Naive thymus-derived CD4-positive, alpha-beta T cell (primary cell): ENCODE measurements around the gene FAM117B. TPM values are rescaled to one million over a fixed set of nuclear protein-coding genes. Genes with fewer than 3 reads are reported as not detected.

ENCODE experiments used
- ATAC-seq: fragments of 150-1000 bp; cut with Tn5 transposase; 2 replicates; pipeline ENCODE4 v1.10.0; 2021; ENCODE audit warnings: mild to moderate bottlenecking, moderate library complexity
- CTCF ChIA-PET: fragments of 350-600 bp; sonication (Branson Sonifier 250); formaldehyde crosslinking; loops from one replicate; lab custom pipeline; 2021; ENCODE audit warnings: antibody characterized with exemption; lab: Charles Lee
- POLR2A ChIA-PET: fragments of 350-600 bp; sonication (Branson Sonifier 250); formaldehyde crosslinking; loops from one replicate; lab custom pipeline; 2021; ENCODE audit warnings: antibody characterized with exemption, inconsistent platforms; lab: Charles Lee
- DNase-seq, 9 donors: peaks; one replicate each; pipeline versions ENCODE4 v3.0.0 to v3.0.0-alpha.2; 2020 to 2022; ENCODE audit warnings: mixed read lengths in 1 of 9
- H3K27ac ChIP-seq: one replicate; pipeline ENCODE4 v1.7.0; 2013; ENCODE audit warnings: mild to moderate bottlenecking, low read depth, low read length, moderate library complexity
- H3K27me3 ChIP-seq, 2 donors: one replicate each; pipeline ENCODE4 v1.7.0; 2013; ENCODE audit warnings: low read length in 2 of 2, mild to moderate bottlenecking in 2 of 2, moderate library complexity in 2 of 2; ENCODE audit not compliant: control insufficient read depth in 2 of 2, insufficient read depth in 2 of 2
- H3K36me3 ChIP-seq, 3 experiments: 1 replicate in 2 of 3; 2 replicates in 1 of 3; pipeline ENCODE4 v1.7.0; 2013; ENCODE audit warnings: low read length in 3 of 3, mild to moderate bottlenecking in 3 of 3, moderate library complexity in 1 of 3; ENCODE audit not compliant: insufficient read depth in 3 of 3, control insufficient read depth in 2 of 3
- H3K4me1 ChIP-seq, 2 donors: one replicate each; pipeline ENCODE4 v1.7.0; 2013; ENCODE audit warnings: low read length in 2 of 2, mild to moderate bottlenecking in 2 of 2, moderate library complexity in 1 of 2; ENCODE audit not compliant: control insufficient read depth in 2 of 2, insufficient read depth in 2 of 2
- H3K4me3 ChIP-seq: 2 replicates; pipeline ENCODE4 v1.7.0; 2013; ENCODE audit warnings: mild to moderate bottlenecking, low read length
- H3K9me3 ChIP-seq, 3 experiments: 1 replicate in 2 of 3; 2 replicates in 1 of 3; pipeline ENCODE4 v1.7.0; 2013; ENCODE audit warnings: low read length in 3 of 3; ENCODE audit not compliant: control insufficient read depth in 2 of 3
- H3K27ac Mint-ChIP-seq, 9 donors: one replicate each; pipeline ENCODE4 v1.8.0; 2020 to 2022; ENCODE audit warnings: mixed read lengths in 9 of 9, mild to moderate bottlenecking in 8 of 9, moderate library complexity in 5 of 9, inconsistent platforms in 2 of 9
- H3K27me3 Mint-ChIP-seq, 5 donors: one replicate each; pipeline ENCODE4 v1.8.0; 2021 to 2022; ENCODE audit warnings: mixed read lengths in 5 of 5, mild to moderate bottlenecking in 1 of 5
- H3K36me3 Mint-ChIP-seq, 5 donors: one replicate each; pipeline ENCODE4 v1.8.0; 2020 to 2022; ENCODE audit warnings: mixed read lengths in 5 of 5, mild to moderate bottlenecking in 3 of 5, inconsistent platforms in 1 of 5
- H3K4me1 Mint-ChIP-seq, 7 donors: one replicate each; pipeline ENCODE4 v1.8.0; 2020 to 2022; ENCODE audit warnings: mixed read lengths in 7 of 7, mild to moderate bottlenecking in 3 of 7, inconsistent platforms in 1 of 7
- H3K4me3 Mint-ChIP-seq, 10 donors: one replicate each; pipeline ENCODE4 v1.8.0; 2020 to 2022; ENCODE audit warnings: mild to moderate bottlenecking in 10 of 10, mixed read lengths in 10 of 10, moderate library complexity in 6 of 10, inconsistent platforms in 2 of 10
- H3K9me3 Mint-ChIP-seq, 11 donors: one replicate each; pipeline ENCODE4 v1.8.0; 2020 to 2022; ENCODE audit warnings: mixed read lengths in 11 of 11, mild to moderate bottlenecking in 4 of 11, inconsistent platforms in 1 of 11, moderate library complexity in 1 of 11
- intact Hi-C, 2 donors: fragments of 100-400 bp; cut with micrococcal nuclease; formaldehyde crosslinking; loops; one replicate each; pipeline ENCODE4 v1.15.1; 2023
- polyA plus RNA-seq, 2 donors: library from polyadenylated mRNA; unstranded; fragments of 300-500 nt; fragmentation: Illumina TruSeq; gene quantifications; one replicate each; pipeline ENCODE4 v1.2.3, GENCODE V29; 2021
- total RNA-seq, 6 experiments: library from RNA in 5 of 6; stranded (reverse) in 5 of 6; gene quantifications; 1 replicate in 5 of 6; 2 replicates in 1 of 6; pipeline ENCODE4 v1.2.3 and lab custom pipeline; 2021 to 2026

FAM117B gene
- total and polyA plus RNA-seq, 7 experiments from 2014 or later, result 12.8 to 57.9 (median 46.5) TPM

- POLR2A ChIA-PET, result interaction anchor here (0.6 to 0.9 kb wide), 4 partner anchors 11 to 1628 kb away, joined by 3 to 7 read pairs (median 3); no protein-coding TSS in a partner anchor
- H3K4me1 Mint-ChIP-seq, result peaks cover 0 to 79% (median 66%) of the 10 kb centered on the region in 7 donors
- H3K4me3 ChIP-seq, result no peak overlapping the region
- H3K4me3 Mint-ChIP-seq, result no peak overlapping the region
- H3K9me3 Mint-ChIP-seq, result peaks cover 6 to 21% (median 13%) of the 10 kb centered on the region in 11 donors
- no peaks in the 10 kb centered on the region for H3K27me3 ChIP-seq
- no peak for DNase-seq
- H3K9me3 ChIP-seq, result no peaks in the 10 kb centered on the region
- intact Hi-C loops, result loop anchor here in 1 of 2 donors (2.0 kb wide), 1 partner anchor 131 kb away; no protein-coding TSS in a partner anchor
- ATAC-seq, result no peak
- peaks cover 0 to 4% (median 0%) of the 10 kb centered on the region in 3 experiments for H3K36me3 ChIP-seq
- CTCF ChIA-PET, result interaction anchor here (0.8 to 3.3 kb wide), 3 partner anchors 45 to 132 kb away, joined by 3 to 8 read pairs (median 4); no protein-coding TSS in a partner anchor
- peaks cover 0 to 16% of the 10 kb centered on the region in 2 donors for H3K4me1 ChIP-seq
- no peak overlapping the region for H3K27ac Mint-ChIP-seq
- H3K27ac ChIP-seq, result no peak overlapping the region
- peaks cover 11 to 31% (median 18%) of the 10 kb centered on the region in 5 donors for H3K36me3 Mint-ChIP-seq
- no peaks in the 10 kb centered on the region for H3K27me3 Mint-ChIP-seq
These were observed 85.5 kb downstream of the FAM117B start for GRCh38 chr2:202720226-202720625.

- no peaks in the 10 kb centered on the region for H3K27me3 ChIP-seq
- peaks cover 0 to 82% (median 64%) of the 10 kb centered on the region in 7 donors for H3K4me1 Mint-ChIP-seq
- POLR2A ChIA-PET, result no interaction called here
- peak overlapping the region in 2 of 9 donors; percentile 3 to 30 for H3K27ac Mint-ChIP-seq
- H3K9me3 Mint-ChIP-seq, result peaks cover 0 to 8% (median 4%) of the 10 kb centered on the region in 11 donors
- no peak overlapping the region for H3K4me3 ChIP-seq
- DNase-seq, result no peak
- CTCF ChIA-PET, result no interaction called here
- ATAC-seq, result no peak
- H3K36me3 Mint-ChIP-seq, result peaks cover 3 to 29% (median 14%) of the 10 kb centered on the region in 5 donors
- H3K36me3 ChIP-seq, result peaks cover 0 to 10% (median 5%) of the 10 kb centered on the region in 3 experiments
- H3K4me3 Mint-ChIP-seq, result no peak overlapping the region
- H3K9me3 ChIP-seq, result no peaks in the 10 kb centered on the region
- no peak overlapping the region for H3K27ac ChIP-seq
- no peaks in the 10 kb centered on the region for H3K27me3 Mint-ChIP-seq
- peaks cover 0 to 16% of the 10 kb centered on the region in 2 donors for H3K4me1 ChIP-seq
- intact Hi-C loops, result loop anchor here in 1 of 2 donors (2.0 kb wide), 1 partner anchor 133 kb away; no protein-coding TSS in a partner anchor
These were observed 86.9 kb downstream of the FAM117B start for GRCh38 chr2:202721621-202722020.

DNA sequence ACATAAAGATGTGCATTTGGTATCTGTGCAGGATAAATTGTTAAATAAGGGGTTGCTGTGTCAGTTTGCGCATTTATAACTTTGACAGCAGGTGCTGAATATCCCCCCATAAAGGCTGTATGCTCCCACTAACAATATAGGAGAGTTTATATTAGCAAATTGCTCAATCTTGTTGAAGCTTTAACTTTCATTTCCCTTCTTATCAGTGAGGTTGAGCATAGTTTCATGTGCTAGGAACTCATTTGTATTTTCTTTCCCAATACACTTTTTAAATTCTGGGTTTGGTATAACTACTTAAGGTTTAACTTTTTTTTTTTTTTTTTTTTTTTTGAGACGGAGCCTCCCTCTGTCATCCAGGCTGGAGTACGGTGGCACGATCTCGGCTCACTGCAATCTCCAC lies 89.0 kb downstream of the FAM117B start:
- Histone ChIP-seq H3K27me3 (no peaks in the 10 kb centered on the region), H3K27ac (no peak overlapping the region), H3K4me1 (peaks cover 0 to 11% of the 10 kb centered on the region in 2 donors), H3K9me3 (no peaks in the 10 kb centered on the region), H3K36me3 (peaks cover 0 to 12% (median 5%) of the 10 kb centered on the region in 3 experiments), H3K4me3 (no peak overlapping the region)
- no peak for DNase-seq
- no peaks in the 10 kb centered on the region for H3K27me3 Mint-ChIP-seq
- no peak overlapping the region for H3K4me3 Mint-ChIP-seq
- H3K27ac Mint-ChIP-seq, result peak overlapping the region in 1 of 9 donors; percentile 36
- no peaks in the 10 kb centered on the region for H3K9me3 Mint-ChIP-seq
- ATAC-seq, result no peak
- ChIA-PET POLR2A (interaction anchor here (0.7 to 1.9 kb wide), 3 partner anchors 13 to 88 kb away, joined by 3 to 10 read pairs (median 4); partner anchors contain the start of gene FAM117B), CTCF (interaction anchor here (1.2 kb wide), 1 partner anchor 135 kb away, joined by 3 read pairs; no protein-coding TSS in a partner anchor)
- intact Hi-C loops, result no loop called here
- H3K36me3 Mint-ChIP-seq, result peaks cover 3 to 25% (median 15%) of the 10 kb centered on the region in 5 donors
- peaks cover 0 to 74% (median 52%) of the 10 kb centered on the region in 7 donors for H3K4me1 Mint-ChIP-seq

- H3K4me1 ChIP-seq, result peaks cover 0 to 8% of the 10 kb centered on the region in 2 donors
- no peaks in the 10 kb centered on the region for H3K27me3 ChIP-seq
- DNase-seq, result no peak
- no peak overlapping the region for H3K4me3 ChIP-seq
- no peaks in the 10 kb centered on the region for H3K9me3 ChIP-seq
- CTCF ChIA-PET, result interaction anchor here (1.9 kb wide), 1 partner anchor 137 kb away, joined by 9 read pairs; no protein-coding TSS in a partner anchor
- no peak overlapping the region for H3K27ac ChIP-seq
- H3K36me3 ChIP-seq, result peaks cover 0 to 25% (median 11%) of the 10 kb centered on the region in 3 experiments
- H3K27me3 Mint-ChIP-seq, result no peaks in the 10 kb centered on the region
- intact Hi-C loops, result no loop called here
- H3K4me1 Mint-ChIP-seq, result peaks cover 0 to 56% (median 35%) of the 10 kb centered on the region in 7 donors
- H3K36me3 Mint-ChIP-seq, result peaks cover 8 to 44% (median 31%) of the 10 kb centered on the region in 5 donors
- POLR2A ChIA-PET, result interaction anchor here (0.6 to 1.1 kb wide), 4 partner anchors 25 to 1995 kb away, joined by 3 to 4 read pairs (median 3); no protein-coding TSS in a partner anchor
- H3K4me3 Mint-ChIP-seq, result no peak overlapping the region
- peak overlapping the region in 1 of 9 donors; percentile 13 for H3K27ac Mint-ChIP-seq
- H3K9me3 Mint-ChIP-seq, result peaks cover 0 to 4% (median 0%) of the 10 kb centered on the region in 11 donors
- no peak for ATAC-seq
These were observed 91.3 kb downstream of the FAM117B start for GRCh38 chr2:202726070-202726469.

DNA sequence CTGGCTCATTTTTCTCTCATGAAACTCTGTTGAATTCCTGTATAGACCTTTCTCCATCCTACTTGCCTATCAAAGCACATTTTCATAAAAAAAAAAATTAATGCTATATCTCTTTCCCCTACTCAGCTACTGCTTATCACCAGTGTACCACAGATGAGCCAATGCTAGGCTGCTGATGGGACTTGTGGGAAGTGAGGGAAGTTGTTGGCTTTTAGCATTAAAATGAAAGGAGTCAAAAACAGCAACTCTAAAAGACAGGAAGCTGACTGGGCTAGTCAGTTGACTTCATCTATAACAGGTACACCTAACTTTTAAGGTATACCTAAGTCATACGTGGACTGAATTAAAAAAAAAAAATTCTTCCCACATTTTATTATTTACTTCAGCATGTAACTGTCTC lies 102.1 kb downstream of the FAM117B start:
- H3K9me3 ChIP-seq, result peaks cover 0 to 6% (median 5%) of the 10 kb centered on the region in 3 experiments
- DNase-seq, result peak in 2 of 9 donors; percentile 10 to 25
- CTCF ChIA-PET, result no interaction called here
- ATAC-seq, result no peak
- no peaks in the 10 kb centered on the region for H3K27me3 ChIP-seq
- peak overlapping the region in 7 of 10 donors; percentile 22 to 79 (median 51) for H3K4me3 Mint-ChIP-seq
- H3K36me3 ChIP-seq, result peaks cover 0 to 16% (median 0%) of the 10 kb centered on the region in 3 experiments
- H3K4me1 Mint-ChIP-seq, result peaks cover 0 to 50% (median 42%) of the 10 kb centered on the region in 7 donors
- H3K27me3 Mint-ChIP-seq, result no peaks in the 10 kb centered on the region
- H3K27ac Mint-ChIP-seq, result peak overlapping the region in 7 of 9 donors; percentile 14 to 88 (median 81)
- H3K4me3 ChIP-seq, result no peak overlapping the region
- H3K36me3 Mint-ChIP-seq, result peaks cover 8 to 56% (median 39%) of the 10 kb centered on the region in 5 donors
- peaks cover 0 to 14% of the 10 kb centered on the region in 2 donors for H3K4me1 ChIP-seq
- peaks cover 0 to 23% (median 10%) of the 10 kb centered on the region in 11 donors for H3K9me3 Mint-ChIP-seq
- POLR2A ChIA-PET, result interaction anchor here (0.6 to 1.5 kb wide), 4 partner anchors 13 to 102 kb away, joined by 3 to 7 read pairs (median 4); partner anchors contain the start of gene FAM117B
- intact Hi-C loops, result loop anchor here in 1 of 2 donors (2.0 kb wide), 1 partner anchor 14 kb away; no protein-coding TSS in a partner anchor
- no peak overlapping the region for H3K27ac ChIP-seq

DNA sequence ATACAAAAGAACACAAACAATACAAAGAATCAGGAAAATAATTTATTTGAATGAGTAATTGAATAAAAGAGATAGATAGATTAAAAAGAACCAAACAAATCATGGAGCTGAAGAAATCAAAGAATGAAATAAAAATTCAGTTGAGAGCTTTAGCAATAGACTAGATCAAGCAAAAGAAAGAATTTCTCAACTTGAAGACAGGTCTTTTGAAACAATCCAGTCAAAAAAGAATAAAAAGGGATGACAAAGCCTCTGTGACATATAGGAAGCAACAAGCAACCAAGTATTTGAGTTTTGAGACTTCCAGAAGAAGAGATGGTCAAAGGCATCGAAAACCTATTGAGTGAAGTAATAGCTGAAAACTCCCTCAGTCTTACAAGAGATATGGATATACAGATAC lies 108.8 kb downstream of the FAM117B start:
- peaks cover 28 to 67% (median 56%) of the 10 kb centered on the region in 5 donors for H3K36me3 Mint-ChIP-seq
- POLR2A ChIA-PET, result interaction anchor here (0.6 to 0.9 kb wide), 2 partner anchors 107 to 110 kb away, joined by 3 to 4 read pairs; no protein-coding TSS in a partner anchor
- ATAC-seq, result no peak

More for the DNA sequence above, 108.8 kb downstream of the FAM117B start:
- H3K4me1 ChIP-seq, result no peaks in the 10 kb centered on the region
- H3K9me3 ChIP-seq, result peaks cover 0 to 19% (median 12%) of the 10 kb centered on the region in 3 experiments
- no peak for DNase-seq
- Mint-ChIP-seq H3K27ac (peak overlapping the region in 1 of 9 donors; percentile 47), H3K9me3 (peaks cover 7 to 59% (median 32%) of the 10 kb centered on the region in 11 donors), H3K4me3 (peak overlapping the region in 1 of 10 donors; percentile 18), H3K4me1 (peaks cover 0 to 51% (median 39%) of the 10 kb centered on the region in 7 donors), H3K27me3 (no peaks in the 10 kb centered on the region)
- H3K4me3 ChIP-seq, result no peak overlapping the region
- CTCF ChIA-PET, result interaction anchor here (1.1 kb wide), 1 partner anchor 108 kb away, joined by 3 read pairs; no protein-coding TSS in a partner anchor
- peaks cover 0 to 20% (median 6%) of the 10 kb centered on the region in 3 experiments for H3K36me3 ChIP-seq
- intact Hi-C loops, result no loop called here
- H3K27me3 ChIP-seq, result no peaks in the 10 kb centered on the region
- no peak overlapping the region for H3K27ac ChIP-seq
